ENCODE measurements around the gene PARVB. TPM values are rescaled to one million over a fixed set of nuclear protein-coding genes. Genes with fewer than 3 reads are reported as not detected.

The PARVB gene
- total and polyA plus RNA-seq, 12 donors = 46.7 to 201 (median 91.2) TPM

DNA sequence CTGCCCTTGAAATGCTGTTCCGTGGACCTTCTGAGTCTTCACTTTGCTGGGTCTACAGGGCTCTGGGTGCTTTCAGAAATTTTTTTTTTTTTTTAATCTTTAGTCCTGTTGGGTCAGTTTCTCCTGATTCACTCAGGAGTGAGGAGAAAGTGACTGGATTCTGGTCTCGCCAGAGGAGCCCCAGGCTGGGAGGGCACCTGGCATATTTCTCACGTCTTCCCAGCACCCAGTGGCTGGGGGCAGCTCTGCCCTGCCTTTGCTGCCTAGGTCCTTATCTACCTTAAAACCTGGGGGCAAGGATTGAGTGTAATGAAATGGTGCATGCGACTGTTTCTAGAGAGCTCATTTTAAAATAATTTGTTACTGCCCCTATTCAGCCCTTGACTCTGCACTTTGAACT is 45.5 kb upstream of the PARVB start:
- H3K4me3 ChIP-seq = no peak overlapping the region
- TF ChIP-seq, protein P1, sequence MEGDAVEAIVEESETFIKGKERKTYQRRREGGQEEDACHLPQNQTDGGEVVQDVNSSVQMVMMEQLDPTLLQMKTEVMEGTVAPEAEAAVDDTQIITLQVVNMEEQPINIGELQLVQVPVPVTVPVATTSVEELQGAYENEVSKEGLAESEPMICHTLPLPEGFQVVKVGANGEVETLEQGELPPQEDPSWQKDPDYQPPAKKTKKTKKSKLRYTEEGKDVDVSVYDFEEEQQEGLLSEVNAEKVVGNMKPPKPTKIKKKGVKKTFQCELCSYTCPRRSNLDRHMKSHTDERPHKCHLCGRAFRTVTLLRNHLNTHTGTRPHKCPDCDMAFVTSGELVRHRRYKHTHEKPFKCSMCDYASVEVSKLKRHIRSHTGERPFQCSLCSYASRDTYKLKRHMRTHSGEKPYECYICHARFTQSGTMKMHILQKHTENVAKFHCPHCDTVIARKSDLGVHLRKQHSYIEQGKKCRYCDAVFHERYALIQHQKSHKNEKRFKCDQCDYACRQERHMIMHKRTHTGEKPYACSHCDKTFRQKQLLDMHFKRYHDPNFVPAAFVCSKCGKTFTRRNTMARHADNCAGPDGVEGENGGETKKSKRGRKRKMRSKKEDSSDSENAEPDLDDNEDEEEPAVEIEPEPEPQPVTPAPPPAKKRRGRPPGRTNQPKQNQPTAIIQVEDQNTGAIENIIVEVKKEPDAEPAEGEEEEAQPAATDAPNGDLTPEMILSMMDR (IDR thresholded peaks at IDR 0.05) = no peak
- no peak overlapping the region for H3K27ac ChIP-seq
- H3K36me3 ChIP-seq = peaks cover 0 to 100% (median 68%) of the 10 kb centered on the region in 9 donors
- no peaks in the 10 kb centered on the region for H3K4me1 ChIP-seq
- DNase-seq = no peak
- H3K9me3 ChIP-seq = no peaks in the 10 kb centered on the region
- ATAC-seq = no peak
- intact Hi-C loops (cut with DNase I) = no loop called here
- WGBS, 2 donors = 94 to 95% methylated on average over 4 of the region's 4 CpGs
- no peaks in the 10 kb centered on the region for H3K27me3 ChIP-seq

DNA sequence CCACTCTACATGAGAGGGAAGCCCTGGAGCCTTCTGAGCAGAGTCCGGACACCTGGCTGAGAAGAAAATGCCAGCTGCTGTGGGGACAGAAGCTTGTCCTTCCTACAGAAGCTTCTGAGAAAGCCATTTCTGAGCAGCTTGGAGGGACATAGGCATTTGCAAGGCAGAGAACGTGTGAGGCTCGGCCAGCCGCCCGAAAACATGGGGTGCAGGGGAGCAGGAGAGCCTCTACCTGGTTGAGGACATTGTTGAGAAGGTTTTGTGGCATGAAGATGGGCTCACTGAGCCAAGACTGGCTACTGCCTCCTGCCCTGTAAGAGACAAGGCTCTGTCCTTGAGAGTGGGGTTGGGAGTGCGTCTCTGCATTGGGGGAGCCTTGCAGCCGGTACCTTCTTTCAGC is 43.5 kb upstream of the PARVB start:
- H3K27me3 ChIP-seq = no peaks in the 10 kb centered on the region
- intact Hi-C loops (cut with DNase I) = no loop called here

DNA sequence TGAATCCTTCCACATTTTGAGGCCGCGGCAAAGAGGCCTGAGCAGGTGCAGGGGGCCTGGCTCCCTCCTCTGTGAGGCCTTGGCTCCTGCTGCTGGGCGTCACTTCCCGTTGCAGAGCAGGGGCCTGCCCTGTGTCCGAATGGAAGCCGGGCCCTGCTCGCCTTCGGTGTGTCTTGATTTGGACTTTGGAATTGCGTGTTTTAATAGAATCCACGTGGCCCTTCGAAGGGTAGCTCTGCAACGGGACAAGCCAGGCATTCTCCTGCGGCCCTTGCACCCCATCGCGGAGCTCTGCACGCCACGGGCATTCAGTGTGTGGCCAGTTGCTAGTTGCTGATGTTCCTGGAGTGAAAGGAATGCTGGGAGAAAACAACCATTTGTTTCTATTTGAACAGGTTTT is 43.1 kb upstream of the PARVB start:
- TF ChIP-seq, protein P1 (IDR thresholded peaks at IDR 0.05) = no peak

More for the DNA sequence above, 43.5 kb upstream of the PARVB start:
- TF ChIP-seq, protein P1 (IDR thresholded peaks at IDR 0.05) = no peak
- Histone ChIP-seq H3K4me3 (no peak overlapping the region), H3K4me1 (no peaks in the 10 kb centered on the region), H3K36me3 (peaks cover 0 to 100% (median 70%) of the 10 kb centered on the region in 9 donors), H3K27ac (no peak overlapping the region), H3K9me3 (no peaks in the 10 kb centered on the region)
- 96 to 98% methylated on average over 7 of the region's 7 CpGs for WGBS, 2 donors
- no peak for DNase-seq
- ATAC-seq = no peak

DNA sequence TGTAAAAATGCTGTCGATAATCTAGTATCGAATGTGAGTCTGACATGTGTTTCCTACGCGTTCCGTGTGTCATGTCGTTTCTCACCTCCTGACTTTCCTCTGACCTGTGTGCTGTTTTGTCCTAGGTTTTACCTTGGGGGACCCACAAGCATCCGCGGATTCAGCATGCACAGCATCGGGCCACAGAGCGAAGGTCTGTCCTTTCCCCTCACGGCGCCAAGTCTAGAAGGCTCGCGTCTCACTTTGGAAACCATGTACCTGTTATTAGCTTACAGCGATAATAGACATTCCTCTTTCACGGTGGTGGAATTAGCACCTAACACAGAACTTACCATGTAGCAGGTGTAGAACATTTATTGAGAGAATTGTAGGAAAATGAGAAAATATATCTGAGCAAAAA is 40.3 kb upstream of the PARVB start:
- Histone ChIP-seq H3K4me1 (no peaks in the 10 kb centered on the region), H3K9me3 (no peaks in the 10 kb centered on the region), H3K36me3 (peaks cover 0 to 100% (median 64%) of the 10 kb centered on the region in 9 donors), H3K27me3 (no peaks in the 10 kb centered on the region), H3K4me3 (no peak overlapping the region), H3K27ac (no peak overlapping the region)
- no peak for DNase-seq
- TF ChIP-seq, protein P1 (IDR thresholded peaks at IDR 0.05) = no peak
- intact Hi-C loops (cut with DNase I) = no loop called here
- WGBS, 2 donors = 96 to 97% methylated on average over 16 of the region's 16 CpGs
- ATAC-seq = no peak

More for the DNA sequence above, 43.1 kb upstream of the PARVB start:
- Histone ChIP-seq H3K36me3 (peaks cover 0 to 100% (median 68%) of the 10 kb centered on the region in 9 donors), H3K27me3 (no peaks in the 10 kb centered on the region), H3K27ac (no peak overlapping the region), H3K9me3 (no peaks in the 10 kb centered on the region), H3K4me1 (no peaks in the 10 kb centered on the region), H3K4me3 (no peak overlapping the region)
- DNase-seq (no peak), ATAC-seq (no peak)
- 96 to 97% methylated on average over 17 of the region's 17 CpGs for WGBS, 2 donors
- intact Hi-C loops (cut with DNase I) = no loop called here

Data from heart right ventricle (tissue), 16 donors.